H1 (cell line): Measurements from ENCODE around the gene HACE1. TPM values are rescaled to one million over a fixed set of nuclear protein-coding genes. Genes with fewer than 3 reads are reported as not detected.

Experiments
- CTCF ChIA-PET: fragments of 300-600 bp; sonication (Branson Sonifier 250); formaldehyde crosslinking; loops from one replicate; lab custom pipeline; 2021; ENCODE audit not compliant: partially characterized antibody; lab: Charles Lee
- POLR2A ChIA-PET: fragments of 300-600 bp; sonication (Branson Sonifier 250); formaldehyde crosslinking; loops from one replicate; lab custom pipeline; 2021; ENCODE audit warnings: inconsistent platforms; ENCODE audit not compliant: partially characterized antibody; lab: Charles Lee
- DNase-seq, 2 experiments: peaks; one replicate each; pipeline versions ENCODE4 v3.0.0 to v3.0.0-alpha.2; 2010 to 2022; ENCODE audit warnings: low spot score in 2 of 2, low read depth in 1 of 2, mixed read lengths in 1 of 2
- FAIRE-seq: peaks from 2 replicates; lab custom pipeline; 2011; peaks lifted over from hg19 to GRCh38; lab: Jason Lieb, UNC
- H2AFZ ChIP-seq: 2 replicates; pipeline ENCODE4 v1.8.1; 2012; ENCODE audit warnings: low read length, inconsistent platforms
- H2AK5ac ChIP-seq: 2 replicates; pipeline ENCODE4 v1.6.1; 2013; ENCODE audit warnings: low read depth, low read length
- H2BK120ac ChIP-seq: replicated peaks from 2 replicates; pipeline ENCODE3; 2013; ENCODE audit warnings: low read depth, low read length, inconsistent platforms
- H2BK12ac ChIP-seq: 2 replicates; pipeline ENCODE4 v1.6.1; 2013; ENCODE audit warnings: low read depth, low read length
- H2BK15ac ChIP-seq: 2 replicates; pipeline ENCODE4 v1.6.1; 2013; ENCODE audit warnings: low read length
- H2BK20ac ChIP-seq: 2 replicates; pipeline ENCODE4 v1.6.1; 2013; ENCODE audit warnings: low read length
- H2BK5ac ChIP-seq: 2 replicates; pipeline ENCODE4 v1.6.1; 2013; ENCODE audit warnings: low read depth, low read length
- H3K14ac ChIP-seq: 2 replicates; pipeline ENCODE4 v1.6.1; 2013; ENCODE audit warnings: inconsistent platforms; ENCODE audit not compliant: insufficient read length
- H3K18ac ChIP-seq: 2 replicates; pipeline ENCODE4 v1.6.1; 2013; ENCODE audit warnings: low read length; ENCODE audit errors: extremely low read depth
- H3K23ac ChIP-seq: 2 replicates; pipeline ENCODE4 v1.6.1; 2013; ENCODE audit warnings: inconsistent platforms; ENCODE audit not compliant: insufficient read length
- H3K23me2 ChIP-seq: 2 replicates; pipeline ENCODE4 v1.6.1; 2013; ENCODE audit warnings: low read depth, low read length
- H3K27ac ChIP-seq: 2 replicates; pipeline ENCODE4 v1.6.1; 2011; ENCODE audit warnings: low read depth, low read length, inconsistent platforms
- H3K27me3 ChIP-seq, 4 experiments: replicated peaks in 1 of 4; 1 replicate in 1 of 4; 2 replicates in 3 of 4; pipeline versions ENCODE4 v1.6.1 to v1.8.1; 2011 to 2013; ENCODE audit warnings: low read length in 3 of 4, mild to moderate bottlenecking in 3 of 4, inconsistent platforms in 2 of 4, mixed read lengths in 2 of 4, moderate library complexity in 1 of 4; ENCODE audit not compliant: control insufficient read depth in 3 of 4, insufficient read depth in 3 of 4; ENCODE audit errors: extremely low read depth in 1 of 4
- H3K36me3 ChIP-seq, 4 experiments: 2 replicates each; pipeline versions ENCODE4 v1.6.1 to v1.8.1; 2011 to 2013; ENCODE audit warnings: mild to moderate bottlenecking in 4 of 4, low read length in 3 of 4, moderate library complexity in 2 of 4, control low read depth in 1 of 4, inconsistent platforms in 1 of 4; ENCODE audit not compliant: insufficient read depth in 4 of 4, control insufficient read depth in 2 of 4
- H3K4ac ChIP-seq: replicated peaks from 2 replicates; pipeline ENCODE3; 2013; ENCODE audit warnings: low read length, low read depth, mixed read lengths, inconsistent platforms; ENCODE audit not compliant: insufficient read length
- H3K4me1 ChIP-seq, 4 experiments: replicated peaks in 1 of 4; 1 replicate in 1 of 4; 2 replicates in 3 of 4; pipeline versions ENCODE4 v1.6.1 to v1.8.1; 2011 to 2013; ENCODE audit warnings: low read length in 3 of 4, inconsistent platforms in 2 of 4, mixed read lengths in 1 of 4; ENCODE audit not compliant: insufficient read depth in 4 of 4, control insufficient read depth in 3 of 4
- H3K4me2 ChIP-seq, 2 experiments: 2 replicates each; pipeline versions ENCODE4 v1.6.1 to v1.8.1; 2011 to 2013; ENCODE audit warnings: low read depth in 2 of 2, low read length in 2 of 2, control low read depth in 1 of 2, inconsistent platforms in 1 of 2, mild to moderate bottlenecking in 1 of 2; ENCODE audit not compliant: insufficient read depth in 1 of 2
- H3K4me3 ChIP-seq, 4 experiments: fragments of 200-600, 300-600 bp in 1 of 4; sonication (generic), shearing (Covaris generic), sonication (Bioruptor Twin) in 1 of 4; 2 replicates each; pipeline versions ENCODE4 v1.5.1 to v1.8.1; 2011 to 2016; ENCODE audit warnings: low read length in 4 of 4, low read depth in 3 of 4, control low read depth in 2 of 4, inconsistent platforms in 2 of 4, mild to moderate bottlenecking in 2 of 4, mixed read lengths in 1 of 4, moderate library complexity in 1 of 4; ENCODE audit not compliant: insufficient read depth in 2 of 4; ENCODE audit errors: extremely low read depth in 1 of 4
- H3K56ac ChIP-seq: replicated peaks from 2 replicates; pipeline ENCODE3; 2013; ENCODE audit warnings: low read depth, mild to moderate bottlenecking, mixed read lengths, low read length, inconsistent platforms; ENCODE audit not compliant: insufficient read length
- H3K79me1 ChIP-seq: 2 replicates; pipeline ENCODE4 v1.6.1; 2013; ENCODE audit warnings: low read depth, low read length, control low read depth
- H3K79me2 ChIP-seq, 2 experiments: 2 replicates each; pipeline versions ENCODE4 v1.6.1 to v1.8.1; 2012 to 2013; ENCODE audit warnings: low read length in 2 of 2, mild to moderate bottlenecking in 2 of 2, inconsistent platforms in 1 of 2; ENCODE audit not compliant: insufficient read depth in 2 of 2, control insufficient read depth in 1 of 2
- H3K9ac ChIP-seq, 4 experiments: replicated peaks in 1 of 4; 1 replicate in 1 of 4; 2 replicates in 3 of 4; pipeline versions ENCODE4 v1.6.1 to v1.8.1; 2011 to 2013; ENCODE audit warnings: low read depth in 3 of 4, low read length in 3 of 4, control low read depth in 2 of 4, mild to moderate bottlenecking in 2 of 4, moderate library complexity in 2 of 4, inconsistent platforms in 1 of 4; ENCODE audit errors: extremely low read depth in 1 of 4
- H3K9me3 ChIP-seq, 2 experiments: 2 replicates each; pipeline versions ENCODE4 v1.6.1 to v1.8.1; 2012 to 2013; ENCODE audit warnings: mild to moderate bottlenecking in 2 of 2, moderate library complexity in 2 of 2, control low read depth in 1 of 2, inconsistent platforms in 1 of 2, low read depth in 1 of 2, low read length in 1 of 2, mixed read lengths in 1 of 2; ENCODE audit not compliant: insufficient read depth in 2 of 2
- H4K20me1 ChIP-seq, 2 experiments: replicated peaks in 1 of 2; 2 replicates each; pipeline versions ENCODE3 to v1.8.1; 2011 to 2013; ENCODE audit warnings: inconsistent platforms in 2 of 2, low read length in 2 of 2, mild to moderate bottlenecking in 1 of 2; ENCODE audit not compliant: insufficient read depth in 2 of 2, control insufficient read depth in 1 of 2
- H4K5ac ChIP-seq: 2 replicates; pipeline ENCODE4 v1.6.1; 2013; ENCODE audit warnings: low read length, low read depth, mixed read lengths, inconsistent platforms; ENCODE audit not compliant: insufficient read length
- H4K8ac ChIP-seq: 2 replicates; pipeline ENCODE4 v1.8.0; 2013; ENCODE audit warnings: mild to moderate bottlenecking, moderate library complexity, low read length, inconsistent platforms; ENCODE audit not compliant: insufficient read depth; ENCODE audit errors: extremely low read depth
- H4K91ac ChIP-seq: replicated peaks from 2 replicates; pipeline ENCODE3; 2013; ENCODE audit warnings: low read length, mixed read lengths, inconsistent platforms; ENCODE audit not compliant: insufficient read length
- ASH2L ChIP-seq: fragments of 200-600, 300-600 bp; sonication (generic); IDR thresholded peaks from one replicate; pipeline ENCODE4 v1.7.1; 2017; ENCODE audit warnings: low read length
- CREB1 ChIP-seq: IDR thresholded peaks from 2 replicates; pipeline ENCODE4 v1.6.1; 2012; ENCODE audit warnings: inconsistent platforms
- CTCF ChIP-seq, 3 experiments: IDR thresholded peaks; 1 replicate in 2 of 3; 2 replicates in 1 of 3; pipeline versions ENCODE4 v1.5.1 to v1.6.1; 2011; ENCODE audit warnings: low read length in 3 of 3, mild to moderate bottlenecking in 3 of 3, inconsistent platforms in 2 of 3, low read depth in 1 of 3, moderate library complexity in 1 of 3; ENCODE audit not compliant: insufficient read depth in 1 of 3; ENCODE audit errors: control extremely low read depth in 1 of 3
- GABPA ChIP-seq: IDR thresholded peaks from 2 replicates; pipeline ENCODE4 v1.6.1; 2011; ENCODE audit warnings: mild to moderate bottlenecking, low read length, moderate library complexity, borderline replicate concordance; ENCODE audit not compliant: insufficient read depth
- NRF1 ChIP-seq: IDR thresholded peaks from 2 replicates; pipeline ENCODE4 v1.6.1; 2011; ENCODE audit warnings: mild to moderate bottlenecking, low read depth, low read length, improper control_type of control experiment
- SP1 ChIP-seq: IDR thresholded peaks from 2 replicates; pipeline ENCODE4 v1.6.1; 2011; ENCODE audit warnings: low read depth, low read length
- SP4 ChIP-seq: IDR thresholded peaks from 2 replicates; pipeline ENCODE4 v1.6.1; 2012; ENCODE audit warnings: low read length, inconsistent platforms
- SRF ChIP-seq: IDR thresholded peaks from 2 replicates; pipeline ENCODE4 v1.6.1; 2011; ENCODE audit warnings: mild to moderate bottlenecking, low read depth, low read length, moderate library complexity
- SUZ12 ChIP-seq: fragments of 200-600 bp; sonication (generic); IDR thresholded peaks from 2 replicates; pipeline ENCODE4 v1.6.1; 2012; ENCODE audit warnings: mild to moderate bottlenecking, inconsistent platforms, low read length, moderate library complexity, mixed read lengths
- TAF1 ChIP-seq: IDR thresholded peaks from 2 replicates; pipeline ENCODE4 v1.6.1; 2011; ENCODE audit warnings: mild to moderate bottlenecking, low read depth, low read length
- TEAD4 ChIP-seq: IDR thresholded peaks from 2 replicates; pipeline ENCODE4 v1.6.1; 2012; ENCODE audit warnings: low read depth, low read length, inconsistent platforms, mixed read lengths
- ZNF274 ChIP-seq: IDR thresholded peaks from 2 replicates; pipeline ENCODE4 v1.7.0; 2012; ENCODE audit warnings: low read length, borderline replicate concordance; ENCODE audit errors: extremely low read depth
- WGBS, 2 experiments: shearing (Covaris generic) in 1 of 2; methylation state at CpG; one replicate each; pipeline versions ENCODE4 v1.1.6 to v1.1.7; 2013 to 2015; ENCODE audit warnings: low lambda C conversion rate in 2 of 2, mixed read lengths in 2 of 2, inconsistent platforms in 1 of 2, low coverage in 1 of 2, missing lambda C conversion rate in 1 of 2; ENCODE audit not compliant: insufficient replicate concordance in 2 of 2, insufficient coverage in 1 of 2, insufficient read length in 1 of 2; ENCODE audit errors: extremely low coverage in 1 of 2, missing lambda C conversion rate in 1 of 2; 5-methylcytosine and 5-hydroxymethylcytosine counted together
- polyA plus RNA-seq, 7 experiments: library from polyadenylated mRNA; depleted of rRNA in 3 of 7; stranded (reverse) in 5 of 7; unstranded in 2 of 7; fragments of >200 nt in 5 of 7; fragments of 200-250 nt in 2 of 7; gene quantifications; 1 replicate in 5 of 7; 2 replicates in 1 of 7; 4 replicates in 1 of 7; pipeline versions ENCODE4 v1.2.1 to v1.2.3, GENCODE V29; 2011 to 2013; ENCODE audit warnings: missing spikeins in 2 of 7, mixed read lengths in 2 of 7
- total RNA-seq: library from RNA; stranded (reverse); fragmentation: NEBNext Ultra II Directional; extraction: Animal tissue kit (Norgen Biotek cat#: 25700); gene quantifications from 2 replicates; pipeline ENCODE4 v1.2.1, GENCODE V29; 2021

HACE1 gene
- total and polyA plus RNA-seq, 2 of the 8 experiments (the other 6 are each of a cell fraction or from before 2014, with no cell fraction given): 7.1 to 21.3 TPM

- POLR2A ChIA-PET: no interaction called here
These were observed 106.5 kb downstream of the HACE1 start for GRCh38 chr6:104753251-104753650.

More at GRCh38 chr6:104753251-104753650, 106.5 kb downstream of the HACE1 start:
- FAIRE-seq: no peak
- Histone ChIP-seq H3K36me3 (peaks cover 0 to 7% (median 4%) of the 10 kb centered on the region in 4 experiments; a peak in 3 of 8 replicates), H3K9ac (no peak overlapping the region), H3K4me3 (no peak overlapping the region), H3K4me2 (no peak overlapping the region), H2BK15ac (no peak overlapping the region), H3K79me2 (no peaks in the 10 kb centered on the region), H4K5ac (no peak overlapping the region), H3K4me1 (no peaks in the 10 kb centered on the region), H3K56ac (no peak overlapping the region), H3K23ac (no peak overlapping the region), H4K20me1 (no peaks in the 10 kb centered on the region), H2BK12ac (no peak overlapping the region), H3K27ac (no peak overlapping the region), H2BK120ac (no peak overlapping the region), H3K18ac (no peak overlapping the region; the same call in 1 of the 2 replicates), H3K4ac (no peak overlapping the region), H4K91ac (no peak overlapping the region), H2AFZ (no peak overlapping the region), H3K23me2 (no peaks in the 10 kb centered on the region), H3K14ac (no peak overlapping the region), H2BK5ac (no peak overlapping the region), H2BK20ac (no peak overlapping the region), H3K79me1 (no peaks in the 10 kb centered on the region), H3K9me3 (peaks cover 8 to 15% of the 10 kb centered on the region in 2 experiments), H3K27me3 (no peaks in the 10 kb centered on the region), H2AK5ac (no peak overlapping the region), H4K8ac (no peak overlapping the region)
- no peak for DNase-seq
- 93% methylated on average over 2 of the region's 2 CpGs; no CpG with 5 or more reads in 1 of the 2 experiments for WGBS, 2 experiments
- TF ChIP-seq TEAD4: no peak
- TF ChIP-seq NRF1: no peak
- TF ChIP-seq CREB1: no peak
- no peak for TF ChIP-seq GABPA
- no peak for TF ChIP-seq TAF1
- TF ChIP-seq ZNF274: no peak
- TF ChIP-seq SP1: no peak
- no peak for TF ChIP-seq CTCF (IDR thresholded peaks at IDR 0.05; ENCODE audit: control extremely low read depth in 1 of 3, insufficient read depth in 1 of 3, low read depth in 1 of 3, low read length in 3 of 3)
- no peak for TF ChIP-seq SP4
- TF ChIP-seq ASH2L: no peak
- TF ChIP-seq SUZ12: no peak
- no peak for TF ChIP-seq SRF
- CTCF ChIA-PET: interaction anchor here (0.6 to 1.3 kb wide), 4 partner anchors 12 to 78 kb away, joined by 3 to 5 read pairs (median 4); no protein-coding TSS in a partner anchor
